Measurements from ENCODE around the gene RUNX1. TPM values are rescaled to one million over a fixed set of nuclear protein-coding genes. Genes with fewer than 3 reads are reported as not detected.

RUNX1 gene
- total and polyA plus RNA-seq, 10 of the 15 experiments (the other 5 are each of a cell fraction or from before 2014, with no cell fraction given) = 0.90 to 15.2 (median 4.1) TPM

DNA sequence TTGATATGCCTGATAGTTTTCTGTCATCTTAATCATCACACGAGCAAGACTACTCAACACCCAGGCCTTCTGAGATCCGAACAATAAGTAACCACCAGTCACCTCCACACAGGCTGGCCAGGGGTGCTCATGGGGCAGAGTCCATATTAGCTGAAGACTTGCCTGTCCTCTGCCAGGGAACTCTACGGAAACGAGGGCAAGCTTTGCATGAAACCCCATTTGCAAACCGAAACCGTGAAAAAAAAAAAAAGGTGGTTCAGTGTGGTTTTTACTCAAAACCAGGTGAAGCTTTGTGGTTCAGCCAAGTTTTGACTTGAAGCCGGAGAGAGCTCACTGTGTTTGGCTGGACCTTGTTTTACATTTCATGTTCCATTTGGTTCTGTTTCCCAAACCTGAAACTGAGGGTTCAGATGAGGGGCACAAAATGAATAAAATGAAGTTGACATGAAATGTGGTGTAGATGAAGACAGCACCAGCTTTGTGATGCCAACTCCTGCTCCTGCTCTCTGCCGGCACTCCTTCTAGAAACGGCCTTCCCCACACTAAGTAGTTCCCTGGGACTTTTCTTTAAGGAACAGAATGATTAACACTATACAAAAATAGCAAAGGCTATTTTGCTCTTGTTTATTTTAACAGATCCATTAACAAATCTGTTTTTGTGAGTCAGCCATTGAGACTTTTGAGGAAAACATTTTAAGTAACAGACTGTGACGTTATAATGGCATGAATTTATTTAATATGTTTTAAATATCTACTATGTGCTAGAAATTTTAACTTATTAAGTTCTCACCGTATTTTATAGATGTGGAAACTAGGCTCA, 74.7 kb downstream of the RUNX1 start (continued):
- TF ChIP-seq EGR1 (IDR thresholded peaks at IDR 0.05; ENCODE audit: borderline replicate concordance in 1 of 2, low read depth in 2 of 2, low read length in 2 of 2) (no peak), CBFB (IDR thresholded peaks at IDR 0.05; ENCODE audit: low read depth) (peak; percentile 94), TCF12 (IDR thresholded peaks at IDR 0.05; ENCODE audit: low read depth, low read length) (peak; percentile 78; the same call in 1 of the 2 replicates), CREM (IDR thresholded peaks at IDR 0.05; ENCODE audit: low read depth) (peak; percentile 68), MEF2A (IDR thresholded peaks at IDR 0.05; ENCODE audit: insufficient read depth, low read depth, low read length) (peak; percentile 79), EP300 (IDR thresholded peaks at IDR 0.05; ENCODE audit: borderline replicate concordance in 1 of 2, control insufficient read depth in 1 of 2, low read depth in 2 of 2, low read length in 2 of 2) (0 out of 4 replicates have a peak, but pooled peaks of 1 of the 2 experiments have one; percentile 22), POU2F2 (IDR thresholded peaks at IDR 0.05; ENCODE audit: borderline replicate concordance, low read depth, low read length) (peak; percentile 93), EED (IDR thresholded peaks at IDR 0.05; ENCODE audit: low read depth) (peak; percentile 93), PAX5 (IDR thresholded peaks at IDR 0.05; ENCODE audit: borderline replicate concordance, low read depth, low read length) (peak; percentile 55; the same call in 1 of the 2 replicates), SMC3 (IDR thresholded peaks at IDR 0.05; ENCODE audit: borderline replicate concordance, low read length) (no peak), MEF2B (IDR thresholded peaks at IDR 0.05; ENCODE audit: partially characterized antibody, poor library complexity, severe bottlenecking) (no peak), ETV6 (conservative IDR thresholded peaks at IDR 0.05 in 1 of 2, IDR thresholded peaks at IDR 0.05 in 1 of 2; ENCODE audit: borderline replicate concordance in 1 of 2, low read depth in 1 of 2) (peak in 1 of 2 experiments; percentile 87; a peak in 2 of 4 replicates), GATAD2B (conservative IDR thresholded peaks at IDR 0.05; ENCODE audit: low read depth) (no peak), KAT2A (conservative IDR thresholded peaks at IDR 0.05; ENCODE audit: control insufficient read depth, low read depth, low read length) (no peak), PML (IDR thresholded peaks at IDR 0.05; ENCODE audit: low read length) (peak; percentile 82)
- TF ChIP-seq, protein P1, sequence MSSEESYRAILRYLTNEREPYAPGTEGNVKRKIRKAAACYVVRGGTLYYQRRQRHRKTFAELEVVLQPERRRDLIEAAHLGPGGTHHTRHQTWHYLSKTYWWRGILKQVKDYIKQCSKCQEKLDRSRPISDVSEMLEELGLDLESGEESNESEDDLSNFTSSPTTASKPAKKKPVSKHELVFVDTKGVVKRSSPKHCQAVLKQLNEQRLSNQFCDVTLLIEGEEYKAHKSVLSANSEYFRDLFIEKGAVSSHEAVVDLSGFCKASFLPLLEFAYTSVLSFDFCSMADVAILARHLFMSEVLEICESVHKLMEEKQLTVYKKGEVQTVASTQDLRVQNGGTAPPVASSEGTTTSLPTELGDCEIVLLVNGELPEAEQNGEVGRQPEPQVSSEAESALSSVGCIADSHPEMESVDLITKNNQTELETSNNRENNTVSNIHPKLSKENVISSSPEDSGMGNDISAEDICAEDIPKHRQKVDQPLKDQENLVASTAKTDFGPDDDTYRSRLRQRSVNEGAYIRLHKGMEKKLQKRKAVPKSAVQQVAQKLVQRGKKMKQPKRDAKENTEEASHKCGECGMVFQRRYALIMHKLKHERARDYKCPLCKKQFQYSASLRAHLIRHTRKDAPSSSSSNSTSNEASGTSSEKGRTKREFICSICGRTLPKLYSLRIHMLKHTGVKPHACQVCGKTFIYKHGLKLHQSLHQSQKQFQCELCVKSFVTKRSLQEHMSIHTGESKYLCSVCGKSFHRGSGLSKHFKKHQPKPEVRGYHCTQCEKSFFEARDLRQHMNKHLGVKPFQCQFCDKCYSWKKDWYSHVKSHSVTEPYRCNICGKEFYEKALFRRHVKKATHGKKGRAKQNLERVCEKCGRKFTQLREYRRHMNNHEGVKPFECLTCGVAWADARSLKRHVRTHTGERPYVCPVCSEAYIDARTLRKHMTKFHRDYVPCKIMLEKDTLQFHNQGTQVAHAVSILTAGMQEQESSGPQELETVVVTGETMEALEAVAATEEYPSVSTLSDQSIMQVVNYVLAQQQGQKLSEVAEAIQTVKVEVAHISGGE (CRISPR knock-in tag; IDR thresholded peaks at IDR 0.05) = no peak
- TF ChIP-seq, protein P2, sequence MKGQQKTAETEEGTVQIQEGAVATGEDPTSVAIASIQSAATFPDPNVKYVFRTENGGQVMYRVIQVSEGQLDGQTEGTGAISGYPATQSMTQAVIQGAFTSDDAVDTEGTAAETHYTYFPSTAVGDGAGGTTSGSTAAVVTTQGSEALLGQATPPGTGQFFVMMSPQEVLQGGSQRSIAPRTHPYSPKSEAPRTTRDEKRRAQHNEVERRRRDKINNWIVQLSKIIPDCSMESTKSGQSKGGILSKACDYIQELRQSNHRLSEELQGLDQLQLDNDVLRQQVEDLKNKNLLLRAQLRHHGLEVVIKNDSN (IDR thresholded peaks at IDR 0.05; ENCODE audit: borderline replicate concordance, extremely low read length, insufficient read depth, low read depth, low read length) = no peak
- TF ChIP-seq, protein P3, sequence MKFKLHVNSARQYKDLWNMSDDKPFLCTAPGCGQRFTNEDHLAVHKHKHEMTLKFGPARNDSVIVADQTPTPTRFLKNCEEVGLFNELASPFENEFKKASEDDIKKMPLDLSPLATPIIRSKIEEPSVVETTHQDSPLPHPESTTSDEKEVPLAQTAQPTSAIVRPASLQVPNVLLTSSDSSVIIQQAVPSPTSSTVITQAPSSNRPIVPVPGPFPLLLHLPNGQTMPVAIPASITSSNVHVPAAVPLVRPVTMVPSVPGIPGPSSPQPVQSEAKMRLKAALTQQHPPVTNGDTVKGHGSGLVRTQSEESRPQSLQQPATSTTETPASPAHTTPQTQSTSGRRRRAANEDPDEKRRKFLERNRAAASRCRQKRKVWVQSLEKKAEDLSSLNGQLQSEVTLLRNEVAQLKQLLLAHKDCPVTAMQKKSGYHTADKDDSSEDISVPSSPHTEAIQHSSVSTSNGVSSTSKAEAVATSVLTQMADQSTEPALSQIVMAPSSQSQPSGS (IDR thresholded peaks at IDR 0.05; ENCODE audit: low read length) = peak; percentile 88

Measured in GM12878 (cell line).